Endothelial cell of umbilical vein (primary cell): Measurements from ENCODE around the gene FOXL2. TPM values are rescaled to one million over a fixed set of nuclear protein-coding genes. Genes with fewer than 3 reads are reported as not detected.

ENCODE experiments used
- BruUV-seq: library from RNA; stranded (reverse); fragments of 400-500 nt; replicated peaks from 2 replicates; lab custom pipeline; 2021; lab: Mats Ljungman, UMichigan
- CTCF ChIA-PET: fragments of 300-600, 350-600 bp; sonication (Branson Sonifier 250); formaldehyde crosslinking; loops from one replicate; lab custom pipeline; 2021; ENCODE audit warnings: antibody characterized with exemption, inconsistent platforms; lab: Charles Lee
- POLR2A ChIA-PET: fragments of 300-600, 350-600 bp; sonication (Branson Sonifier 250); formaldehyde crosslinking; loops from one replicate; lab custom pipeline; 2021; ENCODE audit warnings: antibody characterized with exemption, inconsistent platforms; lab: Charles Lee
- DNase-seq: peaks from one replicate; pipeline ENCODE4 v3.0.0-alpha.2; 2011; ENCODE audit warnings: low read depth, low spot score
- FAIRE-seq: peaks from 2 replicates; lab custom pipeline; 2011; peaks lifted over from hg19 to GRCh38; lab: Jason Lieb, UNC
- H2AFZ ChIP-seq: 2 replicates; pipeline ENCODE4 v1.6.0; 2012; ENCODE audit warnings: low read depth, low read length, control low read depth, inconsistent platforms
- H3K27ac ChIP-seq: 2 replicates; pipeline ENCODE4 v1.5.1; 2011; ENCODE audit warnings: low read depth, mild to moderate bottlenecking, control low read depth, low read length, moderate library complexity; ENCODE audit not compliant: insufficient read depth
- H3K27me3 ChIP-seq, 2 experiments: 2 replicates each; pipeline versions ENCODE4 v1.6.0 to v1.6.1; 2011; ENCODE audit warnings: low read length in 2 of 2, mixed read lengths in 1 of 2; ENCODE audit not compliant: control insufficient read depth in 2 of 2, insufficient read depth in 2 of 2
- H3K36me3 ChIP-seq, 2 experiments: 2 replicates in 1 of 2; 3 replicates in 1 of 2; pipeline ENCODE4 v1.5.1; 2011; ENCODE audit warnings: low read length in 2 of 2, mild to moderate bottlenecking in 1 of 2, moderate library complexity in 1 of 2; ENCODE audit not compliant: control insufficient read depth in 2 of 2, insufficient read depth in 2 of 2; ENCODE audit errors: extremely low read depth in 1 of 2
- H3K4me1 ChIP-seq: 3 replicates; pipeline ENCODE4 v1.5.1; 2011; ENCODE audit warnings: mild to moderate bottlenecking, low read length; ENCODE audit not compliant: control insufficient read depth, insufficient read depth; ENCODE audit errors: extremely low read depth
- H3K4me2 ChIP-seq: 2 replicates; pipeline ENCODE4 v1.6.1; 2011; ENCODE audit warnings: low read length, control low read depth, mixed read lengths; ENCODE audit not compliant: insufficient read depth
- H3K4me3 ChIP-seq, 3 experiments: fragments of 200-600 bp in 1 of 3; sonication (generic), shearing (Covaris generic) in 1 of 3; replicated peaks in 1 of 3; 2 replicates each; pipeline ENCODE4 v1.5.1; 2011 to 2016; ENCODE audit warnings: control low read depth in 3 of 3, low read length in 3 of 3, mild to moderate bottlenecking in 2 of 3, inconsistent platforms in 1 of 3, low read depth in 1 of 3, moderate library complexity in 1 of 3; ENCODE audit not compliant: insufficient read depth in 1 of 3
- H3K79me2 ChIP-seq: 2 replicates; pipeline ENCODE4 v1.6.0; 2012; ENCODE audit warnings: low read length, inconsistent platforms; ENCODE audit not compliant: control insufficient read depth, insufficient read depth
- H3K9ac ChIP-seq: replicated peaks from 2 replicates; pipeline ENCODE3; 2011; ENCODE audit warnings: low read length, control low read depth; ENCODE audit not compliant: insufficient read depth; ENCODE audit errors: extremely low read depth
- H3K9me1 ChIP-seq: replicated peaks from 3 replicates; pipeline ENCODE4 v1.6.0; 2011; ENCODE audit warnings: mild to moderate bottlenecking, low read length; ENCODE audit not compliant: control insufficient read depth, insufficient read depth; ENCODE audit errors: extremely low read depth
- H3K9me3 ChIP-seq: replicated peaks from 2 replicates; pipeline ENCODE4 v1.5.1; 2012; ENCODE audit warnings: low read length, inconsistent platforms; ENCODE audit not compliant: control insufficient read depth, insufficient read depth
- H4K20me1 ChIP-seq: replicated peaks from 2 replicates; pipeline ENCODE3; 2011; ENCODE audit warnings: mild to moderate bottlenecking, low read length; ENCODE audit not compliant: control insufficient read depth, insufficient read depth; ENCODE audit errors: extremely low read depth
- EZH2 ChIP-seq: IDR thresholded peaks from 2 replicates; pipeline ENCODE4 v1.6.1; 2012; ENCODE audit warnings: borderline replicate concordance, low read depth, mild to moderate bottlenecking, moderate library complexity, low read length, inconsistent platforms; ENCODE audit not compliant: severe bottlenecking
- FOS ChIP-seq: IDR thresholded peaks from 2 replicates; pipeline ENCODE4 v1.6.1; 2011; ENCODE audit warnings: mild to moderate bottlenecking, low read length, moderate library complexity, borderline replicate concordance; ENCODE audit not compliant: insufficient read depth
- JUN ChIP-seq: IDR thresholded peaks from 2 replicates; pipeline ENCODE4 v1.6.1; 2011; ENCODE audit warnings: borderline replicate concordance, low read depth; ENCODE audit not compliant: insufficient read length, insufficient read depth
- POLR2A ChIP-seq: IDR thresholded peaks from 2 replicates; pipeline ENCODE4 v1.6.1; 2012; ENCODE audit warnings: low read depth, mild to moderate bottlenecking, control low read depth, low read length
- POLR2AphosphoS5 ChIP-seq: IDR thresholded peaks from 2 replicates; pipeline ENCODE4 v1.6.1; 2012; ENCODE audit warnings: low read depth, mild to moderate bottlenecking, control low read depth, low read length, moderate library complexity; ENCODE audit not compliant: insufficient read depth
- dilution Hi-C: fragments of 300-500 bp; cut with MboI; formaldehyde crosslinking; loops from one replicate; pipeline ENCODE4 v1.15.0; 2019; ENCODE audit warnings: low sequenced_read_pairs; ENCODE audit not compliant: extremely low pct_ligation_motif_present
- intact Hi-C: fragments of 100-400 bp; cut with micrococcal nuclease; formaldehyde crosslinking; loops from one replicate; pipeline ENCODE4 v1.10.0; 2022
- polyA plus RNA-seq, 4 experiments: library from polyadenylated mRNA; depleted of rRNA in 3 of 4; stranded (reverse) in 3 of 4; unstranded in 1 of 4; fragments of >200 nt; gene quantifications; 2 replicates each; pipeline versions ENCODE4 v1.2.1 to v1.2.3, GENCODE V29; 2011 to 2012; ENCODE audit warnings: missing spikeins in 1 of 4
- total RNA-seq: library from RNA; stranded (reverse); gene quantifications from 2 replicates; pipeline ENCODE4 v1.2.3, GENCODE V29; 2021
- TF ChIP-seq, protein P1 (sequence below), 2 donors: IDR thresholded peaks; 1 replicate in 1 of 2; 2 replicates in 1 of 2; pipeline ENCODE4 v1.5.1; 2011; ENCODE audit warnings: low read length in 2 of 2, mild to moderate bottlenecking in 2 of 2, moderate library complexity in 2 of 2, control low read depth in 1 of 2, inconsistent platforms in 1 of 2, low read depth in 1 of 2; ENCODE audit not compliant: insufficient read depth in 1 of 2; ENCODE audit errors: extremely low read depth in 1 of 2

Gene FOXL2
- total and polyA plus RNA-seq, 2 donors (not counting 3 experiments of a cell fraction or from before 2014, with no cell fraction given), result not detected

- dilution Hi-C loops (no loop called here), intact Hi-C loops (no loop called here)
- no peak for FAIRE-seq
- H3K9me1 ChIP-seq, result no peaks in the 10 kb centered on the region
- ChIA-PET POLR2A (no interaction called here), CTCF (interaction anchor here (0.7 to 5.9 kb wide), 3 partner anchors 12 to 57 kb away, joined by 3 to 59 read pairs (median 9); no protein-coding TSS in a partner anchor)
- no peaks in the 10 kb centered on the region for H3K79me2 ChIP-seq
- no peaks in the 10 kb centered on the region for H3K9me3 ChIP-seq
- no peaks in the 10 kb centered on the region for H3K4me1 ChIP-seq
- H3K9ac ChIP-seq, result no peak overlapping the region
- TF ChIP-seq FOS (no peak), JUN (no peak), EZH2 (no peak), POLR2A (no peak), POLR2AphosphoS5 (no peak)
- TF ChIP-seq, protein P1, sequence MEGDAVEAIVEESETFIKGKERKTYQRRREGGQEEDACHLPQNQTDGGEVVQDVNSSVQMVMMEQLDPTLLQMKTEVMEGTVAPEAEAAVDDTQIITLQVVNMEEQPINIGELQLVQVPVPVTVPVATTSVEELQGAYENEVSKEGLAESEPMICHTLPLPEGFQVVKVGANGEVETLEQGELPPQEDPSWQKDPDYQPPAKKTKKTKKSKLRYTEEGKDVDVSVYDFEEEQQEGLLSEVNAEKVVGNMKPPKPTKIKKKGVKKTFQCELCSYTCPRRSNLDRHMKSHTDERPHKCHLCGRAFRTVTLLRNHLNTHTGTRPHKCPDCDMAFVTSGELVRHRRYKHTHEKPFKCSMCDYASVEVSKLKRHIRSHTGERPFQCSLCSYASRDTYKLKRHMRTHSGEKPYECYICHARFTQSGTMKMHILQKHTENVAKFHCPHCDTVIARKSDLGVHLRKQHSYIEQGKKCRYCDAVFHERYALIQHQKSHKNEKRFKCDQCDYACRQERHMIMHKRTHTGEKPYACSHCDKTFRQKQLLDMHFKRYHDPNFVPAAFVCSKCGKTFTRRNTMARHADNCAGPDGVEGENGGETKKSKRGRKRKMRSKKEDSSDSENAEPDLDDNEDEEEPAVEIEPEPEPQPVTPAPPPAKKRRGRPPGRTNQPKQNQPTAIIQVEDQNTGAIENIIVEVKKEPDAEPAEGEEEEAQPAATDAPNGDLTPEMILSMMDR (IDR thresholded peaks at IDR 0.05; ENCODE audit: extremely low read depth in 1 of 2, insufficient read depth in 1 of 2, low read depth in 1 of 2, low read length in 2 of 2), result no peak
- H3K36me3 ChIP-seq, result no peaks in the 10 kb centered on the region
- BruUV-seq, result no TSS peak
- no peaks in the 10 kb centered on the region for H4K20me1 ChIP-seq
- no peak overlapping the region for H3K27ac ChIP-seq
- no peak overlapping the region for H3K4me2 ChIP-seq
- H2AFZ ChIP-seq, result no peak overlapping the region
- no peaks in the 10 kb centered on the region for H3K27me3 ChIP-seq
- H3K4me3 ChIP-seq, result no peak overlapping the region
- no peak for DNase-seq
Measured at GRCh38 chr3:138901567-138901966, 45.4 kb downstream of the FOXL2 start.
